Measurements from ENCODE around the gene NDUFAF8. TPM values are rescaled to one million over a fixed set of nuclear protein-coding genes. Genes with fewer than 3 reads are reported as not detected.

The NDUFAF8 gene
- total RNA-seq, 1 donor from 2014 or later = 39.7 TPM

DNA sequence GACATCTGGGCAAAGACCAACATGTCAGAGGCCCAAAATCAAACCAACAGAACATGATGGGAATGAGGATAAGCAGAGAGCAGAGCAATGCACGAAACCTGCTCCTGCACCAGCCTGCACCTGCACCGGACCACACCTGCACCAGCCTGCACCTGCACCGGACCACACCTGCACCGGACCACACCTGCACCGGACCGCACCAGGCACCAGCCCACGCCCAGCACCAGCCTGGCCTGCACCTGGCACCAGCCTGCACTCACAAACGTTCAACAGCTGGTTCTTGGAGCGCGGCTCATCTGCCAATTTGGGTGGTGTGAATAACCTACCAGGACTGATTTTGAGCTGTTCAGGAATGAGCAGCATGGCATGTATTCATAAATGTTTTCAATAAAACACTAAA is 34.5 kb upstream of the NDUFAF8 start:
- Mint-ChIP-seq H3K27me3 (ENCODE audit: low read depth) (no peaks in the 10 kb centered on the region), H3K4me1 (ENCODE audit: low read depth) (peaks cover 7% of the 10 kb centered on the region), H3K4me3 (ENCODE audit: unreplicated experiment) (no peak overlapping the region), H3K9me3 (ENCODE audit: low read depth) (no peaks in the 10 kb centered on the region), H3K27ac (ENCODE audit: unreplicated experiment) (no peak overlapping the region), H3K36me3 (ENCODE audit: low read depth) (no peaks in the 10 kb centered on the region)
- DNase-seq (ENCODE audit: low spot score) = no peak
- TF ChIP-seq, protein P1, sequence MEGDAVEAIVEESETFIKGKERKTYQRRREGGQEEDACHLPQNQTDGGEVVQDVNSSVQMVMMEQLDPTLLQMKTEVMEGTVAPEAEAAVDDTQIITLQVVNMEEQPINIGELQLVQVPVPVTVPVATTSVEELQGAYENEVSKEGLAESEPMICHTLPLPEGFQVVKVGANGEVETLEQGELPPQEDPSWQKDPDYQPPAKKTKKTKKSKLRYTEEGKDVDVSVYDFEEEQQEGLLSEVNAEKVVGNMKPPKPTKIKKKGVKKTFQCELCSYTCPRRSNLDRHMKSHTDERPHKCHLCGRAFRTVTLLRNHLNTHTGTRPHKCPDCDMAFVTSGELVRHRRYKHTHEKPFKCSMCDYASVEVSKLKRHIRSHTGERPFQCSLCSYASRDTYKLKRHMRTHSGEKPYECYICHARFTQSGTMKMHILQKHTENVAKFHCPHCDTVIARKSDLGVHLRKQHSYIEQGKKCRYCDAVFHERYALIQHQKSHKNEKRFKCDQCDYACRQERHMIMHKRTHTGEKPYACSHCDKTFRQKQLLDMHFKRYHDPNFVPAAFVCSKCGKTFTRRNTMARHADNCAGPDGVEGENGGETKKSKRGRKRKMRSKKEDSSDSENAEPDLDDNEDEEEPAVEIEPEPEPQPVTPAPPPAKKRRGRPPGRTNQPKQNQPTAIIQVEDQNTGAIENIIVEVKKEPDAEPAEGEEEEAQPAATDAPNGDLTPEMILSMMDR (IDR thresholded peaks at IDR 0.05) = no peak

DNA sequence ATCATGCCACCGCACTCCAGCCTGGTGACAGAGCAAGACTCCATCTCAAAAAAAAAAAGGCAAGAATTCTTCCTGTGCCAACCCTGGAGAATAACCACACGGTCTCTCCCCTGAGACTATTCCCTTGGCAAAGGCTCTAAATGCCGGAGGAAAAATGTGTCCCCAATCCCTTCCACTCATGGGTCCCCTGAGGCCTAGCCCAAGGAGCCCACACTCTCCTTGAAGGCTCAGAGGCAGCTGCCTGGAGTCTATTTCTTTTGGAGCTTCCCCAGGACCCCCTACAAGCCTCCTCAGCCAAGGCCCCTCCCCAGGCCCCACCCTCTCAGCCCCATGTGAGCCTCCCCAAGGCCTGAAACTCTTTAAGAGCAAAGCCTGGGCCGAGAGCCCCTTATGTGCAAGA is 33.0 kb upstream of the NDUFAF8 start:
- TF ChIP-seq, protein P1 (IDR thresholded peaks at IDR 0.05) = no peak
- no peak for DNase-seq (ENCODE audit: low spot score)
- Mint-ChIP-seq H3K36me3 (ENCODE audit: low read depth) (no peaks in the 10 kb centered on the region), H3K27me3 (ENCODE audit: low read depth) (no peaks in the 10 kb centered on the region), H3K27ac (ENCODE audit: unreplicated experiment) (peak overlapping the region; percentile 22), H3K4me1 (ENCODE audit: low read depth) (peaks cover 16% of the 10 kb centered on the region), H3K4me3 (ENCODE audit: unreplicated experiment) (no peak overlapping the region), H3K9me3 (ENCODE audit: low read depth) (no peaks in the 10 kb centered on the region)

GRCh38 chr17:81206657-81207056 is 32.5 kb upstream of the NDUFAF8 start:
- no peak overlapping the region for H3K27ac Mint-ChIP-seq (ENCODE audit: unreplicated experiment)
- TF ChIP-seq, protein P1 (IDR thresholded peaks at IDR 0.05) = no peak
- no peak for DNase-seq (ENCODE audit: low spot score)
- H3K4me3 Mint-ChIP-seq (ENCODE audit: unreplicated experiment) = no peak overlapping the region
- no peaks in the 10 kb centered on the region for H3K9me3 Mint-ChIP-seq (ENCODE audit: low read depth)
- peaks cover 17% of the 10 kb centered on the region for H3K4me1 Mint-ChIP-seq (ENCODE audit: low read depth)
- no peaks in the 10 kb centered on the region for H3K27me3 Mint-ChIP-seq (ENCODE audit: low read depth)
- H3K36me3 Mint-ChIP-seq (ENCODE audit: low read depth) = no peaks in the 10 kb centered on the region

GRCh38 chr17:81207610-81208581 is 31.2 kb upstream of the NDUFAF8 start:
- H3K36me3 Mint-ChIP-seq (ENCODE audit: low read depth) = peaks cover 1% of the 10 kb centered on the region

GRCh38 chr17:81208651-81209050 is 30.5 kb upstream of the NDUFAF8 start:
- H3K4me3 Mint-ChIP-seq (ENCODE audit: unreplicated experiment) = no peak overlapping the region
- H3K9me3 Mint-ChIP-seq (ENCODE audit: low read depth) = no peaks in the 10 kb centered on the region
- H3K4me1 Mint-ChIP-seq (ENCODE audit: low read depth) = peaks cover 17% of the 10 kb centered on the region
- H3K27me3 Mint-ChIP-seq (ENCODE audit: low read depth) = no peaks in the 10 kb centered on the region
- TF ChIP-seq, protein P1 (IDR thresholded peaks at IDR 0.05) = no peak
- H3K36me3 Mint-ChIP-seq (ENCODE audit: low read depth) = peaks cover 1% of the 10 kb centered on the region
- no peak overlapping the region for H3K27ac Mint-ChIP-seq (ENCODE audit: unreplicated experiment)
- no peak for DNase-seq (ENCODE audit: low spot score)

More at GRCh38 chr17:81207610-81208581, 31.2 kb upstream of the NDUFAF8 start:
- H3K27ac Mint-ChIP-seq (ENCODE audit: unreplicated experiment) = no peak overlapping the region
- H3K4me1 Mint-ChIP-seq (ENCODE audit: low read depth) = peaks cover 17% of the 10 kb centered on the region
- H3K9me3 Mint-ChIP-seq (ENCODE audit: low read depth) = no peaks in the 10 kb centered on the region
- TF ChIP-seq, protein P1 (IDR thresholded peaks at IDR 0.05) = no peak
- no peak for DNase-seq (ENCODE audit: low spot score)
- no peak overlapping the region for H3K4me3 Mint-ChIP-seq (ENCODE audit: unreplicated experiment)
- H3K27me3 Mint-ChIP-seq (ENCODE audit: low read depth) = no peaks in the 10 kb centered on the region

All from chondrocyte (in vitro differentiated cells).